Karpas-422 (cell line): ENCODE data around the gene FLT3. TPM values are rescaled to one million over a fixed set of nuclear protein-coding genes. Genes with fewer than 3 reads are reported as not detected.
"Not testable (repeated sequence)": the region's sequence is repeated elsewhere in the genome, so short reads cannot be mapped to it uniquely, and the experiment has no call there.

Experiments used
- DNase-seq: peaks from one replicate; pipeline ENCODE4 v3.0.0-alpha.2; 2015
- H2AFZ ChIP-seq: fragments of 200-600 bp; sonication (generic); 2 replicates; pipeline ENCODE4 v1.6.1; 2014; ENCODE audit warnings: antibody characterized with exemption, low read length, mixed read lengths
- H3K27ac ChIP-seq: fragments of 200-600 bp; sonication (generic); 2 replicates; pipeline ENCODE4 v1.5.1; 2014; ENCODE audit warnings: mild to moderate bottlenecking, low read length, moderate library complexity
- H3K27me3 ChIP-seq: fragments of 200-600 bp; sonication (generic); 2 replicates; pipeline ENCODE4 v1.6.1; 2014; ENCODE audit warnings: low read length, mixed read lengths
- H3K36me3 ChIP-seq: fragments of 200-600 bp; sonication (generic); 2 replicates; pipeline ENCODE4 v1.6.1; 2014; ENCODE audit warnings: low read length, mixed read lengths; ENCODE audit not compliant: insufficient read depth
- H3K4me1 ChIP-seq: fragments of 200-600 bp; sonication (generic); 2 replicates; pipeline ENCODE4 v1.6.1; 2014; ENCODE audit warnings: mild to moderate bottlenecking, low read length, mixed read lengths
- H3K4me2 ChIP-seq: fragments of 200-600 bp; sonication (generic); 2 replicates; pipeline ENCODE4 v1.6.1; 2014; ENCODE audit warnings: low read length, low read depth, mild to moderate bottlenecking; ENCODE audit not compliant: poor library complexity, severe bottlenecking
- H3K4me3 ChIP-seq: fragments of 200-600 bp; sonication (generic); 2 replicates; pipeline ENCODE4 v1.5.1; 2014; ENCODE audit warnings: mild to moderate bottlenecking, antibody characterized with exemption, low read length, mixed read lengths
- H3K79me2 ChIP-seq: fragments of 200-600 bp; sonication (generic); 2 replicates; pipeline ENCODE4 v1.6.1; 2014; ENCODE audit warnings: mild to moderate bottlenecking, low read length, mixed read lengths
- H3K9ac ChIP-seq: fragments of 200-600 bp; sonication (generic); 2 replicates; pipeline ENCODE4 v1.6.0; 2014; ENCODE audit warnings: low read length
- H3K9me2 ChIP-seq: fragments of 200-600 bp; sonication (generic), shearing (Covaris generic); replicated peaks from 2 replicates; pipeline ENCODE4 v1.6.0; 2014; ENCODE audit warnings: mild to moderate bottlenecking, low read length, moderate library complexity; ENCODE audit not compliant: insufficient read depth
- H3K9me3 ChIP-seq: fragments of 300-700, 200-600 bp; sonication (generic); 2 replicates; pipeline ENCODE4 v1.6.1; 2014; ENCODE audit warnings: low read length, mixed read lengths
- H4K20me1 ChIP-seq: fragments of 200-600 bp; sonication (generic); 2 replicates; pipeline ENCODE4 v1.6.1; 2014; ENCODE audit warnings: mild to moderate bottlenecking, antibody characterized with exemption, low read length, low read depth; ENCODE audit not compliant: insufficient read depth
- total RNA-seq: library from RNA; depleted of rRNA; stranded (reverse); fragments of >200 nt; shearing (Covaris generic); gene quantifications from 2 replicates; pipeline ENCODE4 v1.2.3, GENCODE V29; 2014; ENCODE audit warnings: low replicate concordance

Gene FLT3
- total RNA-seq, 1 experiment from 2014 or later: not detected

DNA sequence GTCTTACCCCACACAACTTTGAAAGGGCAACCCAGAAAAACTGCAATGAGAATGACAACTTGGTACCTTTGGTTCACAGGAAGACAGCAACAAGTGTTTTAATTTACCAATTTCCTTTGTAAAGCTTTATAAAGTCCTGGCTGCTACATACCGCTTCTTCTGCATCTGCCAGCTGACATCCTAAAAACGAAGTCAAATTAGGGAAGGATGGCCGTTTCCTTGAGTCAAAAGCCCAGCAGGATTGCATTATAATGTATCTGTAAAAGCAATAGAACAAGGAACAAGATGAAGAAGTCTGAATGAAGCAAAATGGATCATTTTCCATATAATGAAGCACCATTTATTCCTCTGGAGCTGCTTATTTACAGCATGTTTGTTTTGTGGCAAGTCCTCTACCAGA is 86.1 kb downstream of the FLT3 start:
- Histone ChIP-seq H3K36me3 (no peaks in the 10 kb centered on the region), H3K27me3 (no peaks in the 10 kb centered on the region), H3K4me2 (no peak overlapping the region), H3K79me2 (no peaks in the 10 kb centered on the region), H3K27ac (no peak overlapping the region), H4K20me1 (no peaks in the 10 kb centered on the region), H3K4me3 (no peak overlapping the region), H3K4me1 (no peaks in the 10 kb centered on the region), H3K9me3 (no peaks in the 10 kb centered on the region), H2AFZ (no peak overlapping the region), H3K9ac (no peak overlapping the region), H3K9me2 (no peaks in the 10 kb centered on the region)
- DNase-seq: no peak

DNA sequence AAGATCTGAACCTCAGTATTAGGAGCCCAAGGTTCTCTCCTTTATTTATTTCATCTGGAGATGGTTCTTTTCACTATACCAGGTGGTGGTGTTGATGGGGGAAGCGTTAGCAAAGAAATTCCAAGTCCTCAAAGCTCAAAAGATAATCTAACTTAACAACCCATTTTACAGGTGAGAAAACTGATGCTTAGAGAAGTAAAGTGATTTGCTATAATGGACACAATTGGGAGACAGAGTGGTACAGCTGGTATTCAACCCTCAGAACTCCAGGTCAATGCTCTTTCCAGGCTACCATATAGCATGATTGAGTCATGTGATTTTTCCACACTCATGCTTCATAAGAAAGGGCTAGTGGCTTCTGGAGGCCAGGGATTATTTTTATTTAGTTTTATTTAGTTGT is 86.9 kb downstream of the FLT3 start:
- H3K36me3 ChIP-seq: no peaks in the 10 kb centered on the region
- H3K9me2 ChIP-seq: no peaks in the 10 kb centered on the region
- no peaks in the 10 kb centered on the region for H3K79me2 ChIP-seq
- H4K20me1 ChIP-seq: no peaks in the 10 kb centered on the region
- H2AFZ ChIP-seq: no peak overlapping the region
- H3K4me3 ChIP-seq: no peak overlapping the region
- no peaks in the 10 kb centered on the region for H3K4me1 ChIP-seq
- H3K4me2 ChIP-seq: no peak overlapping the region
- H3K27me3 ChIP-seq: no peaks in the 10 kb centered on the region
- no peak overlapping the region for H3K27ac ChIP-seq
- H3K9me3 ChIP-seq: no peaks in the 10 kb centered on the region
- no peak for DNase-seq
- H3K9ac ChIP-seq: no peak overlapping the region

DNA sequence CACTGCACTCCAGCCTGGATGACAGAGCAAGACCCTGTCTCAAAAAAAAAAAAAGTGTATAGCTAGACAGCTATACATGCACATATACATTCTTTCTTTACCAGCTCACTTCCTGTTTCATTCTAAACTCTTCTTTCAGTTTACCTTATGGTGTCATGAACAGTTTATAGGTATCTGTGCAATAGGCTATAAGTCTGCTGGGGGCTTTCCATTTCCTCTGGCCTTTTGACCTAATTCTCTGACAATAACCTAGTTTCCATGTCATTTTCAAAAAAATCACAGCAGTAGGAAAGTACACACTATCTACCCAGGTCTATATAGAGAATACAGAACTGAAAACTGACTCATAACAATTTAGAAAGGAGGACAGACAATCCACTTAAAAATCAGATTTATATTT is 87.5 kb downstream of the FLT3 start:
- Histone ChIP-seq H3K27ac (no peak overlapping the region), H3K27me3 (no peaks in the 10 kb centered on the region), H3K4me1 (no peaks in the 10 kb centered on the region), H4K20me1 (no peaks in the 10 kb centered on the region), H2AFZ (no peak overlapping the region), H3K9ac (no peak overlapping the region), H3K36me3 (no peaks in the 10 kb centered on the region), H3K4me2 (no peak overlapping the region), H3K79me2 (no peaks in the 10 kb centered on the region), H3K9me2 (no peaks in the 10 kb centered on the region), H3K9me3 (no peaks in the 10 kb centered on the region), H3K4me3 (no peak overlapping the region)
- no peak for DNase-seq

DNA sequence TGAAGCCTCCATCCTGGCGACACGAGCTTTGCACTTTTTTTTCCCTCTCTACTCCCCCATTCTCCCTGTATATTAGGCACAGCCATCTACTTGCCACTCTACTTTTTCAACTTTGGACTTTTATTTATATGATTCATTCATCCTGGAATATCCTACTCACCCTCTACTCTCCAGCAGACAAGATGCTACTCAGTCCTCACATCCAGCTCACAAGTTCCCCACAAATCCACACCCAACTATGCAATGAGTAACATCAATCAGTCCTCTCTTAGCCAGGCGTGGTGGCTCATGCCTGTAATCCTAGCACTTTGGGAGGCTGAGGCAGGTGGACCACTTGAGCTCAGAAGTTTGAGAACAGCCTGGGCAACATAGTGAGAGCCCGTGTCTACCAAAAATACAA is 88.0 kb downstream of the FLT3 start:
- H3K4me1 ChIP-seq: no peaks in the 10 kb centered on the region
- H3K27ac ChIP-seq: no peak overlapping the region
- no peaks in the 10 kb centered on the region for H3K9me3 ChIP-seq
- H3K36me3 ChIP-seq: no peaks in the 10 kb centered on the region
- H4K20me1 ChIP-seq: no peaks in the 10 kb centered on the region
- H3K9ac ChIP-seq: no peak overlapping the region
- H3K9me2 ChIP-seq: no peaks in the 10 kb centered on the region
- no peaks in the 10 kb centered on the region for H3K79me2 ChIP-seq
- DNase-seq: no peak
- H3K27me3 ChIP-seq: no peaks in the 10 kb centered on the region
- H3K4me3 ChIP-seq: no peak overlapping the region
- H3K4me2 ChIP-seq: no peak overlapping the region
- no peak overlapping the region for H2AFZ ChIP-seq

DNA sequence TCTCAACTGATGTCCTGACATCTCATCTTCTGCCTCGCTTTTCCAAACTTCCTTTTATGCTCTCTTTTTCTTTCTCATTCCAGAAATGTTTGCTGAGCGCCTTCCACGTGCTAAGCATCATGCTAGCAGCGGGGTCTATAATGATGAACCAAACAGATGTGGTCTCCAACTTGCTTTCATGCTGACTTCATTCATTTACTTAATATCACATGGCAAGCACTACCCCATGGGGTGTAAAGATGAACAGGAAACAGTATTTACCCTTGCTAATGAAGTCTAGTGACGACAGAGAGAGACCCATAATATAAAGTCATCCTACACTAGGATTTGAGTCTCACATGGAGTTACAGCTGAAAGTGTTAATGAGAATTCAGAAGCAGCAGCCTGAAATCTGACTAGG is 90.3 kb downstream of the FLT3 start:
- H3K79me2 ChIP-seq: no peaks in the 10 kb centered on the region
- H3K36me3 ChIP-seq: no peaks in the 10 kb centered on the region
- H3K4me1 ChIP-seq: no peaks in the 10 kb centered on the region
- no peak overlapping the region for H3K4me2 ChIP-seq
- no peaks in the 10 kb centered on the region for H4K20me1 ChIP-seq
- no peak overlapping the region for H3K27ac ChIP-seq
- no peaks in the 10 kb centered on the region for H3K27me3 ChIP-seq
- H3K9me2 ChIP-seq: no peaks in the 10 kb centered on the region
- H3K4me3 ChIP-seq: no peak overlapping the region
- no peaks in the 10 kb centered on the region for H3K9me3 ChIP-seq
- DNase-seq: no peak
- no peak overlapping the region for H2AFZ ChIP-seq
- H3K9ac ChIP-seq: no peak overlapping the region

DNA sequence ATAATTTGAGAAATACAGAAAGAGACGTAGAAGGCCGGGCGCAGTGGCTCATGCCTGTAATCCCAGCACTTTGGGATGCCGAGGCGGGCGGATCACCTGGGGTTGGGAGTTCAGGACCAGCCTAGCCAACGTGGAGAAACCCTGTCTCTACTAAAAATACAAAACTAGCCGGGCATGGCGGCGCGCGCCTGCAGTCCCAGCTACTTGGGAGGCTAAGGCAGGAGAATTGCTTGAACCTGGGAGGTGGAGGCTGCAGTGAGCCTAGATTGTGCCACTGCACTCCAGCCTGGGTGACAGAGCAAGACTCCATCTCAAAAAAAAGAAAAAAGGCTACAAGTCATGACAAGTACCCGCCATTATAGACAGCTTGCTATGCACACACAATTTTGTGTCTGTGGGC is 95.4 kb downstream of the FLT3 start:
- not testable (repeated sequence) for H3K9me2 ChIP-seq, H4K20me1 ChIP-seq, H3K4me2 ChIP-seq, DNase-seq, H3K79me2 ChIP-seq, H3K9ac ChIP-seq, H3K9me3 ChIP-seq, H3K27ac ChIP-seq, H3K27me3 ChIP-seq, H3K4me1 ChIP-seq, H2AFZ ChIP-seq, H3K36me3 ChIP-seq, H3K4me3 ChIP-seq

DNA sequence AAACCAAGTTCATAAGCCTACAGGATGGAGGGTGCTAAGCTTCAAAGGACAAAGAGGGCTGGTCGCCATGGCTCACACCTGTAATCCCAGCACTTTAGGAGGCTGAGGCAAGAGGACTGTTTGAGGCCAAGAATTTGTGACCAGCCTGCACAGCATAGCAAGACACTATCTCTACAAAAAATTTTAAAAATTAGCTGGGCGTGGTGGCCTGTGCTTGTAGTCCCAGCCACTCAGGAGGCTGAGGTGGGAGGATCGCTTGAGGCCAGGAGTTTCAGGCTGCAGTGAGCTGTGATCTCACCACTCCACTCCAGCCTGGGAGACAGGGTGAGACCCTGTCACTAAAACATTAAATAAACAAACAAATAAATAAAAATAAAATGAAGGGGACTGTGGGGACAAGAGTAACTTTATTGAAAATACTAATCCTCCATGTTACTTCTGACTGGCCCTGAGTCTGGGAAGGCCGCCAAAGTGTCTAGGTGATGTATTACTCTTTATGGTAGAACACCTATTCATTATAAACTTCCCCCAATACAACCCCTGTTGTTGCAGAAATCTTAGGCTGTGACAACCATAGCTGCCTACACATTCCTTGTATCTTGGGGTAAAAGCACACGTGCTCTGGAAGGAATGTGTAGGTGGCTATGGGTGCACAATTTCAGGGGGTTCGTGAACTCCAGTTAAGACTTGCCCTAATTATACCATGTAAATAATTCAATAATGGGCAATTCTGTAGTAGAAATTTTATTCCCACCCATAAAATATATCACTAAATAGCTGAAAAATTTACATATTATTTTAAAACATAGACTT is 97.3 kb downstream of the FLT3 start:
- H4K20me1 ChIP-seq: no peaks in the 10 kb centered on the region
- no peak overlapping the region for H2AFZ ChIP-seq
- H3K27ac ChIP-seq: no peak overlapping the region
- no peaks in the 10 kb centered on the region for H3K9me2 ChIP-seq
- H3K4me3 ChIP-seq: no peak overlapping the region
- H3K9me3 ChIP-seq: no peaks in the 10 kb centered on the region
- H3K27me3 ChIP-seq: no peaks in the 10 kb centered on the region
- DNase-seq: no peak
- no peak overlapping the region for H3K9ac ChIP-seq
- peaks cover 3% of the 10 kb centered on the region; the same call in 1 of the 2 replicates for H3K4me1 ChIP-seq
- H3K79me2 ChIP-seq: no peaks in the 10 kb centered on the region
- H3K4me2 ChIP-seq: no peak overlapping the region
- H3K36me3 ChIP-seq: no peaks in the 10 kb centered on the region

DNA sequence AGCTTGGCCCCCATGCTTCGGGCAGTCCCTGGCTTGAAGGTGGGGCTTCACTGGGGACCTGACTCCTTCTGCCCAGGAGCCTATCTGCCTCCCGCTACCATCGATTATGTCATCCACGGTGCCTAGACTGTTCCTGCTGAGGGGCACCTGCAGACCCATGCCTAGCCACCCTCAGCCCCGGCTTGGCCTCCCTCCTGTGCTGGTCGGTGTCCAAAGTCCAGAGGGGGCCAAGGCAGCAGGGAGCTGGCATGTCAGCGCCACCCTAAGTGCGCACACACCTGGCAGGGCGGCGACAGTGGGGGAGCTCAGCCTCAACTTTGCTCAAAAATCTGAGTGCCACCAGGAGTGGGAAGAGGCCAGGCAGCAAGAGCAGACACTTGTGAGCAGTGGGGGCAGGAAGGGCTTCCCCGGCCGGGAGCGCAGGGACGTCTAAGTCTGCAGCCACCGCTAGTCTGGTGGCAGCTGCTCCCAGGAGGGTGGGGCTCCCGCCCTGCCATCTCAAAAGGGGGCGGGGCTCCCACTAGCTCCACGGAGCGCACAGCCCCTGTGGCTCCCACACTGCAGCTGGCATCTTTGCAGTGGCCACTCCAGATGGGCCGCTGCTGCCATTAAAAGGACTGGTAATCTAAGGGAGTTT is 98.4 kb downstream of the FLT3 start:
- H3K9ac ChIP-seq: no peak overlapping the region
- H2AFZ ChIP-seq: no peak overlapping the region
- H3K4me1 ChIP-seq: peaks cover 4% of the 10 kb centered on the region; the same call in 1 of the 2 replicates
- H3K9me2 ChIP-seq: no peaks in the 10 kb centered on the region
- no peaks in the 10 kb centered on the region for H3K36me3 ChIP-seq
- no peak for DNase-seq
- no peaks in the 10 kb centered on the region for H3K27me3 ChIP-seq
- H3K4me3 ChIP-seq: no peak overlapping the region
- no peak overlapping the region for H3K27ac ChIP-seq
- H3K79me2 ChIP-seq: no peaks in the 10 kb centered on the region
- no peaks in the 10 kb centered on the region for H4K20me1 ChIP-seq
- H3K9me3 ChIP-seq: no peaks in the 10 kb centered on the region
- no peak overlapping the region for H3K4me2 ChIP-seq
